Activated T-helper 9 cell treated with anti-CD3 and anti-CD28 coated beads, Interleukin-2, amount 50 U/mL, for 16 hours (primary cell): ENCODE results near the gene NCAM1.
"Not testable (repeated sequence)": the region's sequence is repeated elsewhere in the genome, so short reads cannot be mapped to it uniquely, and the experiment has no call there.

Experiments used
- DNase-seq: peaks from one replicate; pipeline ENCODE4 v3.0.0-alpha.2; 2020; ENCODE audit warnings: low read depth

The NCAM1 gene

GRCh38 chr11:112961146-112961668, at the start of gene NCAM1:
TSS of gene NCAM1 (plus strand) at chr11:112961420.
- no peak for DNase-seq

GRCh38 chr11:112922606-112923005, 38.6 kb upstream of the NCAM1 start:
- DNase-seq: no peak

DNA sequence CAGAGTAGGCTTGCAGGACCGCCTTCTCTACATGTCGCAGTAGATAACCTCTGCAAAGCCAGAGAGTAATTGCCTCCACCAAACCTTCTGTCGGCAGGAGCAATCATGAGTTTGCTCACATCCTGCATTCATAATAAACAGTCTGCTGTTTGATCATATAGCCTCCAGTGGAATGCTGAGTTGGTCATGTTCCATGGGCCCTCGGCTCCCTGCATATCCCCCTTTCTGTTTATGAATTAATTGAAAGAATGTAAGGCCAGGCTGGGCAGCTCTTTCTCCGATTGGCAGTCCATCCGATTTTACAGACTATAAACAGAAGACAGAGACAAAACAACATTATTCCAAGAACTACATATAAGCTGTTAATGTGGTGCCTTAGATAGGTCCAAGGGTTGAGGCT, 36.4 kb upstream of the NCAM1 start:
- DNase-seq: not testable (repeated sequence)

DNA sequence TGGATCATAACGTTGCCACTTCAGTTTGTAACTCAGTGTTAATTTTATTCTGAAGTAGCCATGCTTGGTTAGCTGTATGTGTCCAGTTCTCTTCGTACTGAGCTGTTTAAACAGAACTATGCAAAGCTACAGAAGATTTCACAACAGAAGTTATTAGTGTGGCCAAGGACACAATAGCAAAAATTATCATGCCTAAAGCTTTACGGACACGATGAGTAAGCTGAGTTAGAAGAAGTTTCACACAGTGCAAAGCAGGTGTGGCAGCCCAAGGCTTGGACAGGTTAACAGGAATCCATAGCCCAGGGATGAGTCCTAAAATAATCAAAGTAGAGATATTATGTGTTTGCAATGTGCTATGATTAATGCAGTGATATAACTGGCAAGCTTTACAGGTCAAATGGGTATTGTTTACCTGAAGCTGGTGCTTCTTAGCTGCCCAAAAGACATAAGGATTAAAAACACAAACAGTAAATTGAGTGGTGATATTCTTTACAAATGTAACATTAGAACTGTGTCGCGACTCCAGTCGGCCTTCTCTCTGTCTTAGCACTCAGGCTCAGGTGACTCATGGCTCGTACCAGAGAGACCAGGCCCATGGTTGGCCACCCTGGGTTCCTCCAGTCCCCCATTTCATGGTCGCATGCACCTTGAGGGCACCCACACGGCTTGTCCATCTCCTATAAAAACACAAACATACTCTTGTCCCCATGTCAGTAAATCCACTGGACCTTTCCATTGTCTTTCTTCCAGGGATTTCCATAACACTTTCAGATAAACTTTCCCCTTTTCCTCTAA, 35.5 kb upstream of the NCAM1 start:
- no peak for DNase-seq

- DNase-seq: no peak
These were observed 33.1 kb upstream of the NCAM1 start for GRCh38 chr11:112928136-112928535.

DNA sequence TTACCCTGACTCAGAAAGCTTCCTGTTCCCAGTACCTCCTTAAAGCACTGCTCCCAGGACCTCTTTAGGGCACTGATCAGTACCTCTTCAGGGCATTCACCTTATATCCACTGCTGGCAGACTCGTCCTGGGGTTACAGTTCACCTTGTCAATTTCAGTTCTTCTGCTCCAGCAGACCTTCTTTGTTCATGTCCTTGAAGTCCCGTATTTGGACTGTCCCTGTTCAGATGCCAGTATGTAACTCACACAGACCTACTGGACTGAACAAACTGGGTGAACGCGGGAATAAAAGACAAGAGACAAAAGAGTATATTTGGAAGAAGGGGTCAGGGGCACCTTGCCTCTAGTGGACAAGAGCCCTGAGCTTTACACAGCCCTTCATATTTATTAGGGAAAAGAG, 31.8 kb upstream of the NCAM1 start:
- no peak for DNase-seq

GRCh38 chr11:112931703-112932102, 29.5 kb upstream of the NCAM1 start:
- no peak for DNase-seq

DNA sequence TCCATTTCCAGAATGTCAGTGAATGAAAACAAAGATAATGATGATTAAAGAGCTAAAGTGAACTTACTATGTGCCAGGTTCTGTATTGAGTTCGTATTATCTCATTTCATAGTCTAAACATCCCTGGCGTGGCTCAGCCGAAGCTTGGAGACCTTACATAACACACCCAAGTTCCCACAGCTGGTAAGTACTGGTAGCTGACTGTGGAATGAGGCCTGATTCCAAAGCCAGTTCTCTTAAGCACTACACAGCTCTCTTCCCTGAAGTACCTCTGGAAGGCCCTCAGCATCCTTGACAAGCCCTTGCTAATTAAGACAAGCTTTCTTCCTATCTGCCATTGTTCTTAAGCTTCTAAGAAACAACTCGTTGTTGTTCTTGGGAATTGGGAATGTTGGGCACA, 28.6 kb upstream of the NCAM1 start:
- DNase-seq: no peak

- DNase-seq: no peak
These were observed 27.2 kb upstream of the NCAM1 start for GRCh38 chr11:112933970-112934369.

DNA sequence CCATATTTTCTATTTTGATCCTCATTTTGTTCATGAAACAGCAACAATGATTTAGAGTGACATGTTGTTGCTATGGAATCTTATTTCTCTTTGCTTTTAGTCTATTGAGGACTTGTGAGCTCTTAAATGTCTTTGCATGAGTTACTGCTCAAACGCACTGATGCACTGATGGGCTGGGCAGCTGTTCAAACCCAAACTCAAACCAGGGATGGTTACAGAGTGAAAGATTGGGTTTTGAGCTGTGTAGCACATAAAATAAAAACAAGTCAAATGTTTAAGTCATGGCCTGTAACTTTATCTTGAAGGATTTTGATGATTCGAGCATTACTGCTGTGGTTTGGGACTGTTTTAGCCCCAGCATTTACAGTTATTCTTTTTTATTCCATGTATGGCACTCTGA, 20.1 kb upstream of the NCAM1 start:
- DNase-seq: no peak

- no peak for DNase-seq
These were observed 18.1 kb upstream of the NCAM1 start for GRCh38 chr11:112942966-112943643.

GRCh38 chr11:112946866-112947265, 14.4 kb upstream of the NCAM1 start:
- no peak for DNase-seq

- no peak for DNase-seq
These were observed 11.2 kb upstream of the NCAM1 start for GRCh38 chr11:112949781-112950575.

DNA sequence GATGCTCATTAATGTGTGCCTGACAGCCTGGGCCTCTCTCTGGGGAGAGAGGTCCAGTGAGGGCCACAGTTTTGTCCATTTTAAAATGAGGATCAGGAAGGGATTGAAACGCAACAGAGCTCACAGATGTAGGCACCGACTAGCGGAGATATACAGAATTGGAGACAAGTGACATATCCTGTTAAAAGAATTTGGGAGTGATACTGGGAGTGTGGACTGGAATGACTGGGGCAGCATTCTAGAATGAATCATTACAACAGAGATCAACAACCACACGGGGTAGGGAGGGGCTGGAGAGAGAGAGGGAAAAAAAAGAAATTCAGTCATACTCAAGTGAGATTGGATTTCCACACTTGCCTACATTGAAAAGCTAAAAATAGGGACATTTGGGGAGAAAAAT, 2.5 kb upstream of the NCAM1 start:
- DNase-seq: no peak

GRCh38 chr11:112961751-112962578, 745 bp downstream of the NCAM1 start:
- DNase-seq: no peak

DNA sequence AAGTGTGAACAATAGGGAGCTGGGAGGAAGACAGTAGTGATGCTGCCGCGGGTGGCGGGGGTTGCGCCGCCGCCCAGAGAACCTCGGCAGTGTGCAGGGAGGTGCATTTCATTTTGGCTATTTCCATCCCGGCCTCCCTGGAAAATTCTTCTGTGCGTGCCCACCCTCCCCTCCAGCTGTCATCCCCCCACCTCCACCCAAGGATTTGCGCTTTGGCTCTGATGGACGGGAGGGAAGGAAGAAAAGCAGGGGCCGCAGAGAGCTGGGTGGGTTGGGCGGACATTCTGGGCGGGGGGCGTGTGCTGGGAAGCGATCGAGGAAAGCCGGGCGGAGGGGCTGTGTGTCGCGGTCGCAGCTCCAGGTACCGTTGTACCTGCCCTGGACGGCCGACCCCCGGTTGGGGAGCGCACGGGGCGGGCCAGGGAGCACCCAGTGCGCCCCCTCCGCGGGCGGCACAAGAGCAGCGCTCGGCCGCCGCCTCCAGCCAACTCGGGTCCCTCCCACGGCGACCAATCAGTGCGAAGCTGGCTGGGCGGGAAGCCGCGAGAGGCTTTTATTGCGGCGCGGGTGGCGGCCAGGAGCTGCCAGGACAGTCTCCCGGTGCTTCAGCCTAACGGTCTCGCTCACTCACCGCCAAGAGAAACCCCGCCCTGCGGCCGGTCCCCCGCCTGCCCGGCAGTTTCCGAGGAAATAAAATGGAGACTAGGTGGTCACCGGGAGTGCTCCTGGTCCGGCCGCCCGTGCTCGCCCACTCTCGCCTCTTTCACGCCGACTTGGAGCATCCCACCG, 1.6 kb downstream of the NCAM1 start:
- no peak for DNase-seq

- DNase-seq: no peak
These were observed 2.2 kb downstream of the NCAM1 start for GRCh38 chr11:112963368-112963955.

DNA sequence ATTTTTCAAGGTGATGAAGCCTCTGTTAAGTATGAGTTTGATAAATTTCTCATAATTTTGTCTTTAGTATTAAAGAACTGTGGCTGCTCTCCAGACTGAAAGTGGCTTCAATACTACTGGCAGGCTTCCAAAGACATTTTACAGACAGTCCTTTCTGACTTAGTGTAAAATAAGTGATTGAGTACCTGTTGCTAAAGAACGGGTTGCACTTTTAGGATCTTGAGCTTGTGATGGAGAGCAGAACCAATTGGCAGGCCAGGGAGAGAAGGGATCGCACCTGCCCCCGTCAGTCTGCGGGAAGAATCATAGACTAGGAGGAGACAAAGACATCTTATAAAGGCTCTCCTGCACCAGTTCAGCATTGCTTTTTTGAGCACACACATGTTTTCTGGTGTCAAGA, 4.4 kb downstream of the NCAM1 start:
- DNase-seq: no peak

- no peak for DNase-seq
These were observed 5.3 kb downstream of the NCAM1 start for GRCh38 chr11:112966561-112966960.

DNA sequence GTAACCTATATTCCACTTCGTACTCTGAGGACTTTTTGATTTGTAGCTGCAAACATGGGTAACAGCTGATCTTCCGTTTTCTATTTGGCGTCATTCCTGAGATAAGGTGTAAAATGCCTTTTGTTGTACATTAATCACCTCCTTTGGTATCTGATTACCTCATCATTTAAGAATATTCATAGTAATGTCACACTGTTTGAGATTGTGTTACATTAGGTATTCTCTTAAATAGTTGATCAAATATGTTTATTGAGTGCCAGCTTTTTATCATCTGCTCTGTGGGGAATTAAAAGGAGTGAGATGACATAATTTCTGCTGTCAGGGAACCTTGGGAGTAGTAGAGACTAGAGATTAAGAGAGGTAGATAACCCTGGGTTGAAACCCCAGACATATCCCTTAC, 5.9 kb downstream of the NCAM1 start:
- DNase-seq: no peak
